ENCODE results near the gene ZFHX3.
A peak's percentile ranks its signal among the peaks of the same experiment; 100 is the strongest.

Gene ZFHX3

GRCh38 chr16:72924927-72925630 is 122.8 kb downstream of the ZFHX3 start:
- no peak for DNase-seq

GRCh38 chr16:72924537-72924926 is 123.4 kb downstream of the ZFHX3 start:
- DNase-seq: no peak

DNA sequence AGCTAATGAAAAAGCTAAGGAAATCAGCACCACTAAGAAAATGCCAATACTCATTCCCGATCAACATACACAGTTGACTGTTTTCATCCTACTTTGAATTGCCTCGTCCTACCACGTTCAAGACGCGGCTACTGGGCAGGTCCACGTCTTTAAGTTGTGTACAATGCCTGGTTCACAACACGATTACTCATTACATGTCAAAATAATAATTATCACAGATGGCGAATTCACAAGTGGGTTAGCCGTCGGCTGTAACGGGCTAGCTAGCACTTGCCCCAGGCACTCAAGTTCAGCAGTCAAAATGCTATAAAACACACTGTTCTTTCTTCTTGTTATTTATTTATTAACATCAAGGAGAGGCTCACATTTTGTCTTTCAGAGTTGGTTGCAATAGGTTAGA is 124.2 kb downstream of the ZFHX3 start:
- no peak for DNase-seq

DNA sequence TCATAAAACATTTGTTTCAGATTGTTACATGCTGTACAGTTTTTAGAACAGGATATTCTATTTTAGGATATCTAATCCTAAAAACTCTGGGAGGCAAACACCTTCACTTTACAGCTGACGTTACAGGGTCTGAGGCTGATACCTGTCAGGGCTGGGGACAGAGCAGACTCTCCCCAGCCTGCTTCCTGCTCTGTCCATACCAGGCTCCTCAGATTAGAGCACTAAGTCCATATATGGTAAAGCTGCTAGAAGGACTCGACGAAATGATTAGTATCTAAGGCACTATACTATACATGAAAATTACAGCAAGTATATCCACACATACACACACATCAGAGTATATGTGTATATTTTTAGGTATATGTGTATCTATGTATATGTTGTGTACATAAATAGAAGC is 125.2 kb downstream of the ZFHX3 start:
- DNase-seq: no peak

DNA sequence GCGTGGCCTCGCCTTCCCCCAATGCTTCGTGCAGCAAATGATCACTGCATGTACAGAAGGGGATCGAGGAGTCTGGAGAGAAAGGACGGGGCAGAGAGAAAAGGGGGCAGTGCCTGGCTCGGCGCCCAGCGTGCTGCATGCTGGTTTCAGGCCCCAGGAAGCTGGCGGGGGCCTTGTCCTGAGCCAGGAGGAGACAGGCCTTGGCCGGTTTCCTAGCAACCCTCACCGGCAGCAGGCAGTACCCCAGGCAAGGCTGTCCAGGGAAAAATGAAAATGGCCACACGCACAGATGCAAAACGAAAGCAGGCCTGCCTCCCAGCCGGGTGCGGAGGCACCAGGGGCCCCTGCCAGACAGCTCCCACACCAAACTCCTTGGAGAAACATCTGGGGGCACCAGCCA is 126.3 kb downstream of the ZFHX3 start:
- DNase-seq: no peak

DNA sequence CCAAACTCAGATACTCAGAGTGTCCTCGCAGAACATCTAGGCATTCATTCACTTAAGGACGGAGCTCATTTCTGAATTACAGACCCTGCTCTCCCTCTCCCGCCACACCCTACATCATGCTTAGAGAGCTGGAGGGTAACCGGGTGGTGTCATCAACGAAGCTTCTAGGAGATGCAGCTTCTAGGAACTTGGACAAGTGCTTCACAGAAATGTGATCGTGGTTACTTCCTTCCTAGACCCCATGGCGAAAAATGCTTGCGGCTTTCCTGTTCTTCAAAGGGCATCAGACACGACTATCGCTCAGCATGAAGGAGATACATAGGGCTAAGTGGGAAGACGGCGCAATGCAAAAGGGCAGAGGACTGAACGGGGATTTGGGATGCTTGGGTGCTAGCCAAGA is 126.8 kb downstream of the ZFHX3 start:
- DNase-seq: no peak

DNA sequence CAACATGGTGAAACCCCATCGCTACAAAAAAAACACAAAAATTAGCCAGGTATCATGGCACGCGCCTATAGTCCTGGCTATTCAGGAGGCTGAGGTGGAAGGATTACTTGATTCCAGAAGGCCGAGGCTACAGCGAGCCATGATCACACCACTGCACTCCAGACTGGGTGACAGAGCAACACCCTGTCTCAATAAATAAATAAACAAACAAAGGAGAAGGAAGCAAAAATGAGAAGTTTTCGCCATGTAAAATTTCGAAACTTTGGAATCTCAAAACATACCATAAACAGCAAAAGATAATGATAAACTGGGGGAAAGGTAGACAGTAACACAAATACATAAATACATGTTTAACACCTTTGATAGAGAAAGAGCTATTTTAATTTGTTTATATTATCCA is 130.9 kb downstream of the ZFHX3 start:
- no peak for DNase-seq

- DNase-seq: no peak
Measured at GRCh38 chr16:72915331-72915730, 132.6 kb downstream of the ZFHX3 start.

GRCh38 chr16:72913551-72913950 is 134.4 kb downstream of the ZFHX3 start:
- DNase-seq: no peak

- DNase-seq: no peak
Measured at GRCh38 chr16:72911971-72912370, 136.0 kb downstream of the ZFHX3 start.

- no peak for DNase-seq
Measured at GRCh38 chr16:72910875-72911274, 137.1 kb downstream of the ZFHX3 start.

DNA sequence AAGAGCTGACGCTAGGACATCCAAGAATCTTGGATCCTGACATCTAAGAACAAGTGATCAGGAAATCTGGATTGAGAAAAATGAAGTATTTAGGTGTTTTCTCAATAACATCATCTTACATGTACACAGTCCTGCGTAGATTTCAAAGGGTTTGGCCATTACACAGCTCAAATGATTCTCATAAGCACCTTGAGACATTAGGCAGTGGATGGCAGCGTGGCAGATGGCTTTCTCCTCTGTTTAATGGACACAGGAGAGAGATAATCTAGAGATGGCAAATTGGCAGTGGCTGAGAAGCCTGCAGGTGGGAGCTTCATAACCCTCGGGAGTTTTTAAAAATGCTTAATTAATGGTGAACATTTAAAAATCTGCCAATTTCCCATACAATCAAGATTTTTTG is 137.5 kb downstream of the ZFHX3 start:
- DNase-seq: no peak

DNA sequence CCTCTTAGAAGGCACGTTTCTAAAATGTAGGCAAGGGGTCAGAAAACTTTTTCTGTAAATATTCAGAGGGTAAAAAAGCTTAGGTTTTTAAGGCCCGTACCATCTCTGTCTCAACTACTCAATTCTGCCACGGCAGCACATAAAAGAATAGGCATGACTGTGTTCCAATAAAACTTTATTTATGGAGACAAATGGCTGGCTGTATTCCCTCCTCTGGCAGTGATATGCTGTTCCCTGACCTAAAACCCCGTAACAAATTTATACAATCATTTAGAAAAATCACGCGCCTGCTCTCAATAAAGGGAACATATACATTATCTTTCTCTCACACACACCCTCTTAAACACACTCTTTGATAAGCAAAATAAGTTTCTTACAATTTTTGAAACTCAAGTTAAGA is 138.7 kb downstream of the ZFHX3 start:
- DNase-seq: no peak

DNA sequence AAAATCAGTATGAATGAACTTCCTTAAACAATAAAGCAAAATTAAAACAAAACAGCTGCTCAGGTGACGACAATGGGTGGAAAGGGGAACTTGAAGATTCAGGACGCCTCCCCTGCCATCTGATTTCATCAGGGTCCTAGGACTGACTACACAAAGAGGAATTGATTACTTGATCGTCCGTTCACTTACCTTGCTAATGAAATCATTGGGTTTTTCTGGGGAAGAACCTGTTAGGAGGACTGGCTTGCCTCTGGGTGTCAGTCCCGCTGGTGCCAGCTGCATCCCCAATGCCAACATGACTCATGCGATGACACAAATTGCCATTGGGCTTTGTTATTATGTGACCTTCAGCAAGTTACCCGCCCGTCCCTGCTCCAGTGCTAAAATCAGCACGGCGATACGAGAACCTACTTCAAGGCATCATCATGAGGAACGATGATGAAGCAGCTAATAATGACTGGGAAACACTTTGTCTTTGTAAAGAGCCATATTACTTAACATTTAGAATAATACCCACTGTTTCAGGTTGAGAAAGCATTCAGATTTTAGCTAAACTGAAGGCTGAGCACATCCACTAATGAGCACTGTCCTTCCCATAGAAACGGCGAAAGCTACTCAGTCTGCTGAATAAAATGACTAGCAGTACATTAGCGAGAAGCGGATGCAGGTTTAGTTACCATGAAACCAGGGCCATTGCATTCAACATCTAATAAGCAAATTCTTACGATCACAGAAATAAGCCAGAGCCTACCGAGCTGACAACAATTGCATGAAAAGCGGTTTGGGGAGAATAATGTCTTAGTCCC is 139.4 kb downstream of the ZFHX3 start:
- DNase-seq: peak; percentile 0

GRCh38 chr16:72905581-72905980 is 142.3 kb downstream of the ZFHX3 start:
- DNase-seq: no peak

DNA sequence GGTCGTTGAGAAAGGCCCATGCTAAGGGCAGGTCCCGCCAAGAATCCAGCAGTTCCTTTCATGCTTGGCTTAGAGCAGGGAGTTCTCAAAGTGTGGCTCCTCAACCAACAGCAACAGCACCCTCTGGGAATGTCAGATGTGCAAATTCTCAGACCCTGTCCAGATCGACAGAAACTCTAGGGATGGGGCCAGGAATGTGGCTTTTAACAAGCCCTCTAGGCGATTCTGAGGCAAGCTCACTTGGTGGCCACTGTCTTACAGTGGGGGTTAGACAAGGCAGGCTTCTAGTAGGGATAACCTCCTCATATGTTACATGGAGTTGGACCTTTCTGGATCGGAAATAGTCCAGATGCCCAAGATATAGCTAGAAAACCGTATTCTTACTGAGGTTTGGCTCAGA is 144.8 kb downstream of the ZFHX3 start:
- DNase-seq: no peak

- no peak for DNase-seq
Measured at GRCh38 chr16:72902206-72902605, 145.7 kb downstream of the ZFHX3 start.

GRCh38 chr16:72901000-72901627 is 146.8 kb downstream of the ZFHX3 start:
- no peak for DNase-seq

- no peak for DNase-seq
Measured at GRCh38 chr16:72898216-72898825, 149.6 kb downstream of the ZFHX3 start.

GRCh38 chr16:72897707-72898106 is 150.2 kb downstream of the ZFHX3 start:
- DNase-seq: no peak

- no peak for DNase-seq
Measured at GRCh38 chr16:72896485-72897118, 151.3 kb downstream of the ZFHX3 start.

DNA sequence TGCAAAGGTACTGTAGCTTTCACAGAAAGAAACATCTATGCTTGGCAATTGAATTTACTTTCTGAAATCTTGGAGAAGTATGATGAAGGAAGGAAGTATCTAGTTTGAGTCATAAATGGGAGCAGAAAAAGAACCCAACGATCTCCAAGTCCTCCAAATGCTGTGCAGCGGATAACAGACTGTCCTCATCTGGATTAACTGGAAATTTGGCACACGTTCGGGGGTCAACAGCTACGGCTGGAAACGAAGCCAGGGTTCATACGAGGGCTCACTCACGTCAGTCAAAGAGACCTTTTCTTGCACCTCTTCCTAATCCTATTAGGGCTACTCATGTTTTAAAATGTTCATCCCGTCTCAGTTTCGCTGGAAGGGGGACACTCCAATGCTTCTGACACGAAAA is 152.0 kb downstream of the ZFHX3 start:
- no peak for DNase-seq
